ENCODE data around the gene CPSF7. TPM values are rescaled to one million over a fixed set of nuclear protein-coding genes. Genes with fewer than 3 reads are reported as not detected.

Gene CPSF7
- total and polyA plus RNA-seq, 4 donors = 12.5 to 23.7 (median 22.2) TPM

GRCh38 chr11:61406991-61407728 lies 22.6 kb downstream of the CPSF7 start:
- 95% methylated on average over 5 of the region's 5 CpGs for WGBS
- Histone ChIP-seq H3K27me3 (ENCODE audit: control insufficient read depth in 4 of 4, insufficient read depth in 4 of 4, low read length in 3 of 4) (no peaks in the 10 kb centered on the region), H3K4me3 (ENCODE audit: low read depth in 1 of 3, low read length in 3 of 3) (no peak overlapping the region), H3K9ac (ENCODE audit: low read depth in 1 of 2, low read length in 2 of 2) (no peak overlapping the region), H3K4me1 (ENCODE audit: control insufficient read depth in 4 of 4, insufficient read depth in 4 of 4, low read length in 3 of 4) (no peaks in the 10 kb centered on the region), H3K36me3 (ENCODE audit: control insufficient read depth in 4 of 4, insufficient read depth in 3 of 4, low read depth in 1 of 4, low read length in 3 of 4) (peaks cover 21 to 87% (median 71%) of the 10 kb centered on the region in 4 donors), H3K27ac (ENCODE audit: low read depth in 1 of 2, low read length in 2 of 2) (no peak overlapping the region), H3K9me3 (ENCODE audit: control insufficient read depth in 4 of 4, low read length in 3 of 4) (no peaks in the 10 kb centered on the region)
- no peak for DNase-seq (ENCODE audit: low spot score)
- TF ChIP-seq RXRA (IDR thresholded peaks at IDR 0.05) = no peak
- no peak for TF ChIP-seq HNF4G (IDR thresholded peaks at IDR 0.05)
- TF ChIP-seq EGR1 (IDR thresholded peaks at IDR 0.05; ENCODE audit: low read depth in 2 of 2) = no peak
- no peak for TF ChIP-seq SP1 (IDR thresholded peaks at IDR 0.05)
- no peak for TF ChIP-seq GABPA (IDR thresholded peaks at IDR 0.05 in 1 of 2, conservative IDR thresholded peaks at IDR 0.05 in 1 of 2)

- Histone ChIP-seq H3K27ac (ENCODE audit: low read depth in 1 of 2, low read length in 2 of 2) (no peak overlapping the region), H3K4me1 (ENCODE audit: control insufficient read depth in 4 of 4, insufficient read depth in 4 of 4, low read length in 3 of 4) (no peaks in the 10 kb centered on the region), H3K27me3 (ENCODE audit: control insufficient read depth in 4 of 4, insufficient read depth in 4 of 4, low read length in 3 of 4) (no peaks in the 10 kb centered on the region), H3K9me3 (ENCODE audit: control insufficient read depth in 4 of 4, low read length in 3 of 4) (no peaks in the 10 kb centered on the region), H3K9ac (ENCODE audit: low read depth in 1 of 2, low read length in 2 of 2) (no peak overlapping the region), H3K36me3 (ENCODE audit: control insufficient read depth in 4 of 4, insufficient read depth in 3 of 4, low read depth in 1 of 4, low read length in 3 of 4) (peaks cover 14 to 79% (median 66%) of the 10 kb centered on the region in 4 donors), H3K4me3 (ENCODE audit: low read depth in 1 of 3, low read length in 3 of 3) (no peak overlapping the region)
- TF ChIP-seq RAD21 (IDR thresholded peaks at IDR 0.05) (no peak), RXRA (IDR thresholded peaks at IDR 0.05) (no peak), CTCF (IDR thresholded peaks at IDR 0.05; ENCODE audit: low read depth, low read length, missing input control) (no peak), HNF4G (IDR thresholded peaks at IDR 0.05) (no peak), SP1 (IDR thresholded peaks at IDR 0.05) (no peak), EGR1 (IDR thresholded peaks at IDR 0.05; ENCODE audit: low read depth in 2 of 2) (no peak), TAF1 (conservative IDR thresholded peaks at IDR 0.05) (no peak), FOXA1 (IDR thresholded peaks at IDR 0.05) (no peak), ATF3 (IDR thresholded peaks at IDR 0.05) (no peak), NR2F2 (IDR thresholded peaks at IDR 0.05) (no peak), REST (IDR thresholded peaks at IDR 0.05) (no peak), YY1 (IDR thresholded peaks at IDR 0.05) (no peak), GABPA (IDR thresholded peaks at IDR 0.05 in 1 of 2, conservative IDR thresholded peaks at IDR 0.05 in 1 of 2) (no peak), FOXA2 (IDR thresholded peaks at IDR 0.05) (no peak), JUND (IDR thresholded peaks at IDR 0.05) (no peak), MAX (IDR thresholded peaks at IDR 0.05) (no peak), ZBTB33 (IDR thresholded peaks at IDR 0.05) (no peak), HNF4A (conservative IDR thresholded peaks at IDR 0.05) (no peak)
- no peak for DNase-seq (ENCODE audit: low spot score)
- 94% methylated on average over 2 of the region's 2 CpGs for WGBS
Observed at GRCh38 chr11:61406067-61406466, 23.7 kb downstream of the CPSF7 start.

Data from liver (tissue), 9 donors.